Fibroblast of pulmonary artery (primary cell): ENCODE data around the gene SLC6A5.
A peak's percentile ranks its signal among the peaks of the same experiment; 100 is the strongest.

ENCODE experiments used
- DNase-seq: peaks from one replicate; pipeline ENCODE4 v3.0.0-alpha.2; 2010; ENCODE audit warnings: low read depth
- H3K4me3 ChIP-seq: replicated peaks from 2 replicates; pipeline ENCODE4 v1.5.1; 2011; ENCODE audit warnings: low read depth, mild to moderate bottlenecking, control low read depth, low read length, moderate library complexity
- CTCF ChIP-seq: IDR thresholded peaks from 2 replicates; pipeline ENCODE4 v1.5.1; 2011; ENCODE audit warnings: mild to moderate bottlenecking, control low read depth, low read length, inconsistent platforms; ENCODE audit errors: missing control alignments

SLC6A5 gene

GRCh38 chr11:20634044-20634443 is 34.6 kb downstream of the SLC6A5 start:
- DNase-seq = peak; percentile 17
- H3K4me3 ChIP-seq = no peak overlapping the region
- peak; percentile 44 for TF ChIP-seq CTCF

GRCh38 chr11:20634781-20635180 is 35.4 kb downstream of the SLC6A5 start:
- TF ChIP-seq CTCF = no peak
- H3K4me3 ChIP-seq = no peak overlapping the region
- DNase-seq = no peak

DNA sequence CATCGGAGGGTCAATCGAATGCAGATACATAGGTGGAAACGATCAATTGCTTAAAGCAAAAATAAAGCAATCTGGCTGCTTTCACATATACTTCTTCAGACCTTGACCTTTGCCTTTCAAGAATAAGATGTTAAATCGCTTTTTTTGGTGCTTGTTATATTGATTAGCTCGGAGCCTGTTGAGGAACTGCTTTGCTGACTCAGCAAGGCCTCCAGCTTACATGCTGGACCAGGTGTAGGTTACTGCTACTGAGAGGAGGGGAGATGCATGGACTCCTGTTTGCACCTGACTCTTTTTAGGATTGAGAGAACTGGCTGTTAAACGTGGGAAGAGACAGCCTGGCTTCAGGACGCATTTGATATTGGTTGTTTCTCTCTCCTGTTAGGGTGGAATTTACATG is 38.7 kb downstream of the SLC6A5 start:
- no peak for DNase-seq
- TF ChIP-seq CTCF = no peak
- no peak overlapping the region for H3K4me3 ChIP-seq

DNA sequence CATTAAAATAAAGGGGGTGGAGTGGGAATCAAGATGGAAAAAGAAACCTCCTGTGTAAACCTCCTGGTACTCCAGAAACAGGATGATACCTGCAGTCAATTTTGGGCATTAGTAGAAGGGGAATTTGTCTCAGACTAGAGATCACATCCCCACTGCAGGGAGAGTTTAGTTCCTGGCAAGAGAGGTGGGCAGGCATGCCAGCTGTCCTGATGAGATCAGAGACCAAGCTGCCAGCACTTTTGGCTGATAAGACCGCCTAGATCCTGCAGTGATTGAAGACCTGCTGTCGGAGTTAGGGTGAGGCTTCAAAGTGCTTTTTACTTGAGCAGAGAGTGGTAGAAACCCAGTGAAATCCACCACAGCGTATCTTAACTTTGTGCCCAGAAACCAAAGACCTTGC is 40.3 kb downstream of the SLC6A5 start:
- no peak overlapping the region for H3K4me3 ChIP-seq
- no peak for DNase-seq
- TF ChIP-seq CTCF = no peak

DNA sequence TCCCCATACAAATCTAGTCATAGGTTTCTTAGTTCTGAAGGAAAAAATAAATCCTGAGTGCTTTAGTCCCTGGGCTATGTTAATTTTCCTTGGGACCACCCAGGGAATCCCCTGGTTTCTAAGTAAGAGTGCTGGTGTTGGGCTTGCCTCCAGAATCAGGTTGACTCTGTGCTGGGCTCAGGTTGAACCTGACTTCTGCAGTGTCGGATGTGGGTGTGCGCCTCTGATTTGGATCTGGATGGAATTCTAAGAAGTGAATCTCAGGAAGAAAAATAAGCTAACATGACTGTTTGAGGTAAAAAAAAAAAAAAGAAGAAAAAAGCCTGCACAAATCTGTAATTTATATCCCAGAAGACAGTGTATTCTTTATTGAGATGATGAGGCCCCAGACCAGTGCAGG is 41.0 kb downstream of the SLC6A5 start:
- H3K4me3 ChIP-seq = no peak overlapping the region
- TF ChIP-seq CTCF = no peak
- DNase-seq = no peak

- DNase-seq = no peak
- no peak overlapping the region for H3K4me3 ChIP-seq
- no peak for TF ChIP-seq CTCF
These were observed 45.0 kb downstream of the SLC6A5 start for GRCh38 chr11:20644360-20644759.

GRCh38 chr11:20647976-20648565 is 48.7 kb downstream of the SLC6A5 start:
- H3K4me3 ChIP-seq = no peak overlapping the region
- TF ChIP-seq CTCF = peak; percentile 92
- DNase-seq = peak; percentile 62
